GM10847 (cell line): ENCODE results near the gene PARD3.

Experiments used
- POLR2A ChIP-seq: IDR thresholded peaks from 2 replicates; pipeline ENCODE4 v1.6.1; 2011; ENCODE audit not compliant: insufficient read length; ENCODE audit errors: extremely low read depth

Gene PARD3

GRCh38 chr10:34538281-34538829 lies 276.7 kb downstream of the PARD3 start:
- no peak for TF ChIP-seq POLR2A

- no peak for TF ChIP-seq POLR2A
Observed at GRCh38 chr10:34537629-34538231, 277.4 kb downstream of the PARD3 start.

GRCh38 chr10:34535872-34536271 lies 279.2 kb downstream of the PARD3 start:
- no peak for TF ChIP-seq POLR2A

- TF ChIP-seq POLR2A: no peak
Observed at GRCh38 chr10:34530778-34531177, 284.3 kb downstream of the PARD3 start.

GRCh38 chr10:34528320-34528719 lies 286.8 kb downstream of the PARD3 start:
- no peak for TF ChIP-seq POLR2A

GRCh38 chr10:34526758-34527730 lies 288.1 kb downstream of the PARD3 start:
- TF ChIP-seq POLR2A: no peak

- no peak for TF ChIP-seq POLR2A
Observed at GRCh38 chr10:34526186-34526585, 288.9 kb downstream of the PARD3 start.

GRCh38 chr10:34524369-34525091 lies 290.6 kb downstream of the PARD3 start:
- no peak for TF ChIP-seq POLR2A

GRCh38 chr10:34523017-34523767 lies 291.9 kb downstream of the PARD3 start:
- TF ChIP-seq POLR2A: no peak

GRCh38 chr10:34522546-34522945 lies 292.6 kb downstream of the PARD3 start:
- TF ChIP-seq POLR2A: no peak

- no peak for TF ChIP-seq POLR2A
Observed at GRCh38 chr10:34520510-34520909, 294.6 kb downstream of the PARD3 start.

GRCh38 chr10:34520084-34520483 lies 295.0 kb downstream of the PARD3 start:
- TF ChIP-seq POLR2A: no peak

GRCh38 chr10:34514290-34514689 lies 300.8 kb downstream of the PARD3 start:
- no peak for TF ChIP-seq POLR2A

- no peak for TF ChIP-seq POLR2A
Observed at GRCh38 chr10:34513636-34514035, 301.5 kb downstream of the PARD3 start.

- no peak for TF ChIP-seq POLR2A
Observed at GRCh38 chr10:34507217-34507616, 307.9 kb downstream of the PARD3 start.
